G401 (cell line): ENCODE measurements around the gene PTMA. TPM values are rescaled to one million over a fixed set of nuclear protein-coding genes. Genes with fewer than 3 reads are reported as not detected.
"Not testable (repeated sequence)": the region's sequence is repeated elsewhere in the genome, so short reads cannot be mapped to it uniquely, and the experiment has no call there.

Source experiments
- DNase-seq: peaks from one replicate; pipeline ENCODE4 v3.0.0-alpha.2; 2015; ENCODE audit warnings: low spot score
- in situ Hi-C: cut with HindIII; loops from 2 replicates; pipeline ENCODE4 v1.10.0; 2016; ENCODE audit warnings: low sequenced_read_pairs, mixed read lengths
- total RNA-seq: library from RNA; depleted of rRNA; stranded (reverse); fragments of >200 nt; shearing (Covaris generic); gene quantifications from 2 replicates; pipeline ENCODE4 v1.2.3, GENCODE V29; 2014

PTMA gene
- total RNA-seq, 1 experiment from 2014 or later: 1,509 TPM

GRCh38 chr2:231713406-231713729 is 5.0 kb downstream of the PTMA start:
- in situ Hi-C loops: not testable (repeated sequence)

GRCh38 chr2:231713730-231714638 is 5.7 kb downstream of the PTMA start:
- in situ Hi-C loops: no loop called here
- DNase-seq: peak; percentile 79

More at GRCh38 chr2:231713406-231713729, 5.0 kb downstream of the PTMA start:
- DNase-seq: not testable (repeated sequence)

DNA sequence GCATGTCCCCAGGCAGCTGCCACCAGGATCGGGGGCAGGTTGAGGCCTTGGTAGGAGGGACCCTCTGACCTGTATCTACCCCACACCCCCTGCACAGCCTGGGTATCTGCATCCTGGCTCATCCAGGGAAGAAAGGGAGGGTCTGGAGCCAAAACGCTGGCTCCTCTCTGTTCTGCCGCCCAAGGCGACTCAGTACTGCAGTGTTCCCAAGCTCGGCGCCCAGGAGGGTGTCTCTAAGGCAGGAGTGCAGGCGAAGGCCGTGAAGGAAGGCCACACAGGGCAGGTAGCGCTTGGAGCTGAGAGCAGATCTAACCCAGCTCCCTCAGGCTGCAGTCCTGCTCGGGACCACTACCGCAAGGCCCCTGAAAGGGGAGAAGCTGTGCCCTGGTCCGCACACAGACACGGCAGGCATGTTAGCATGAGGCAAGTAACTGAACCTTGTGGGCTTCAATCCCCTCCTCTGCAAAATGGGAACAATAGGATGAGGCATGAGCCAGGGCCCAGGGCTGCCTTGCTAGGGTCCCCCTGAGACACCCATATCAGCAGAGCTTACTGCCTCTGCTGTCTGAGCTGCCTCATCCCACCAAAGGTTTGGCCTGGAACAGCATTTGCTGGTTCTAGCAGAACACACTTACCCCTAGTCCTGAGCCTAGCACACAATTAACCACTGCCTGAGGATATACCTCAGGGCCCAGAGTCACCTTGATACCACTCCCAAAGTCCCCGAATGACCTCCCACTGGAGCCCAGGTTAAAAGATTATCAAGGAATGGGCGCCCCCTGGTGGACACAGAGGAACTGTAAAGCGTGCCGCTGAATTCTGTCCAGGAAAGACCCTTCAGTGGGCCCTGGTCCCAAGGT is 6.5 kb downstream of the PTMA start:
- in situ Hi-C loops: no loop called here
- peak; percentile 80 for DNase-seq

- in situ Hi-C loops: no loop called here
- no peak for DNase-seq
Observed at GRCh38 chr2:231715499-231715837, 7.1 kb downstream of the PTMA start.

DNA sequence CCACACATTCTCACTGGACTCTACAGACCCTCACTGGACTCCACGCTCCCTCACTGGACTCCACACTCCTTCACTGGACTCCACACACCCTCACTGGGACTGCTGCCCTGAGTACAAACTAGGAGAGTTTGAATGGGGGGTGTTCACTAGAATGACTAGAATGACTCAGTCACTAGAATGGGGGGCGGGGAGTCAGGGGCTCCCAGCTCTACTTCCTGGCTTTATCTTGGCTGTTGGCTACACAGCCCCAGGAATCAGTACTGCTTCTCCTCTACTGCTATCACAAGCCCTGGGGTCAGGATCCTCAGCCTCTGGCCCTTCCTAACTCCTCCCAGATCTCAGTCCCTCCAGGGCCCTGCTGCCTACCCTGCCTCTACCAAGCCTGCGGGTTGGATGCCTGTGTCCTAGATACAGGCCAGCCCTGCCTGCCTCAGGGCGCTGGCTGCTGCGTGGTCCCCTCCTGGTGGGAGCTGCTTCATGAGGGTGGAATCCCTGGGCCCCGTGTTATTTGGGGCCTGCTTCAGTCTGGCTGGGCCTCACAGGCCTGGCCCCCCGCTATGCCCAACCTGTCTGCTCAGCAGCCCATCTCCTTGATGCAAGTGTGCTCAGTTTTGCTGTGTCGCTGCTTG is 7.8 kb downstream of the PTMA start:
- in situ Hi-C loops: no loop called here
- peak; percentile 27 for DNase-seq

GRCh38 chr2:231716666-231717280 is 8.4 kb downstream of the PTMA start:
- DNase-seq: no peak
- in situ Hi-C loops: no loop called here

DNA sequence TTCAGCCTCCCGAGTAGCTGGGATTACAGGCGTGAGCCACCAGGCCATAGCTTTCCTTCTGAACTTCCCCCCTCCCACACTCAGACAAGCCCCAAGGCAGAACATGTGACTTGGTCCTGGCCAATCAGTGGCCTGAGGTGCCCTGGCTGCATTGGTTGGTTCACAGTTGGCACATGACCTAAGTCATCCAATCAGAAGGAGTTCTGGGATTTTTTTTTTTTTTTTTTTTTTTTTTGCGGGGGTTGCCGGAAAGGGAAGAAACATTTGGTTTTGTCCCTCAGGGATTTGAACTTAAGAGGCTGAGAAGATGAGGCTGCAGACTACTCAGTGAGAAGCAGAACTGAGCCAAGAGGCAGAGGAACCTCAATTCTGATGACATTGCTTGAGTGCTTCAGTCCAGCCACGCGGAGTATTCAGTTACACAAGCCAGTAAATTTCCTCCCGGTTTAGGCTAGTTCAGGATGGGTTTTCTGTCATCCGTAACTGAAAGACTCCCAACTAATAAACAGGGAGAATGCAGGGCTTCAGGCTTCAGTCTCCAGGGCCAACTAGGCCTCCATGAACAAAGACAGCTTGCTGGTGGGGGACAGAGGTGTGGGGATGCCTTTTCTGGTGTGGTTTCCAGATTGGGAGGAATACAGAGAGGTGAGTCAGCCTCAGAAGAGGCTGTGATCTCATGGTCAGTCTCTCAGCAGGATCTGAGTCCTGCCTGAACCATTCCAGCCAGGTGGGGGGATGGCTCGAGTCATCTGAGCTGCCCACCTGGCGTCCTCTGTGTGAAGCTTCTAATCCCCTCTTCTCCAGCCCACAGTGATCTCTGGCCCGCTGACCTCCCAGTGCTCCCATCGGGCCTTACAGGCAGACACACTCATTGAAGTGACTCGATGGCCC is 9.2 kb downstream of the PTMA start:
- peak; percentile 53 for DNase-seq
- in situ Hi-C loops: no loop called here

DNA sequence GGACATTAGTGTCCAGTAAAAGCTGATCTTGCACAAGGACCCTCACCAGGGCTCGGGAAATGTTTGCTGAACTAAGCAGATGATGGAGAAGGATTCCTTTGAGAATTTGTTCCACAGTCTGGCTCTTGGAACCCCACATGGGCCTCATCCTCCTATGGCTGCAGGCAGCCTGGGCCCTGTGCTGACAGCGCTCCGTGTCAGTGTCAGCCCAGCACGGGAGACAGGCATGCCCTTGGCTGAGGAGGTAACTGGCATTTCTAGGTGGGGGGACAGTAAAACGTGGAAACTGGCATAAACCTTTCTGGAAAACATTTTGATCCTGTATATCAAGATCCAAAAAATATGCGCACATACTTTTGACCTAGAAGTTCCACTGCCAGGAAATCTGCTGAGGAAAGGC is 10.5 kb downstream of the PTMA start:
- in situ Hi-C loops: no loop called here
- DNase-seq: no peak

DNA sequence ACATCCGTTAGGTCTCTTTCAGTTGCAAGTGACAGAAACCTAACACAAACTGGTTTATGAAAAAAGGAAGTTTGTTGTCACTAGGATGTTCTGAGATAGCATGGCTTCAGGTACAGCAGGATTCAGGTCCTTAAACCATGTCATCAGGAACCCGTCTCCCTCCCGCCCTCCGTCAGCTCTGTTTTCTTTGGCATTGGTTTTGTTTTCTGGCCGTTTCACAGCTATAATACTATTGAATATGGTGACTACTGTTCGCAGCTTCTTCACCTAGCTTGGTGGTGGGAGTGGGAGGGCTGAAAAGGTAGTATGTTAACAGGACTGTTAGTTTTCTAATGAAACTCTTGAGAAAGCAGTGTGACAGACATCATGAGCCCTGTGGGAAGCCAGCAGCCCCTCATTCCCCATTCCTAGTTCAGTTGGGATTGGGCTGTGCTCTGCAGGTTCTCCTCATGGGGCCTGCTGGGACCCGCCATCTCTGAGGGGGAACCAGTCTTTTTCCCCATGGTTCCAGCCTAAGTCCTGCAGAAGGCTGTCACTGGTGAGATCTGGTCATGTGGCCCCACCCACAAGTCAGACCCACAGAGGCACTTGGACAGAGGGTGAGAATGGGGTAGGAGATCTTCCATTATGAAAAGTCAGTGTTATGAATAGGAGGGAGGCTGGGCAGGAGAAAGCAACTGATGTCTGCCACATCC is 12.1 kb downstream of the PTMA start:
- in situ Hi-C loops: no loop called here
- no peak for DNase-seq

DNA sequence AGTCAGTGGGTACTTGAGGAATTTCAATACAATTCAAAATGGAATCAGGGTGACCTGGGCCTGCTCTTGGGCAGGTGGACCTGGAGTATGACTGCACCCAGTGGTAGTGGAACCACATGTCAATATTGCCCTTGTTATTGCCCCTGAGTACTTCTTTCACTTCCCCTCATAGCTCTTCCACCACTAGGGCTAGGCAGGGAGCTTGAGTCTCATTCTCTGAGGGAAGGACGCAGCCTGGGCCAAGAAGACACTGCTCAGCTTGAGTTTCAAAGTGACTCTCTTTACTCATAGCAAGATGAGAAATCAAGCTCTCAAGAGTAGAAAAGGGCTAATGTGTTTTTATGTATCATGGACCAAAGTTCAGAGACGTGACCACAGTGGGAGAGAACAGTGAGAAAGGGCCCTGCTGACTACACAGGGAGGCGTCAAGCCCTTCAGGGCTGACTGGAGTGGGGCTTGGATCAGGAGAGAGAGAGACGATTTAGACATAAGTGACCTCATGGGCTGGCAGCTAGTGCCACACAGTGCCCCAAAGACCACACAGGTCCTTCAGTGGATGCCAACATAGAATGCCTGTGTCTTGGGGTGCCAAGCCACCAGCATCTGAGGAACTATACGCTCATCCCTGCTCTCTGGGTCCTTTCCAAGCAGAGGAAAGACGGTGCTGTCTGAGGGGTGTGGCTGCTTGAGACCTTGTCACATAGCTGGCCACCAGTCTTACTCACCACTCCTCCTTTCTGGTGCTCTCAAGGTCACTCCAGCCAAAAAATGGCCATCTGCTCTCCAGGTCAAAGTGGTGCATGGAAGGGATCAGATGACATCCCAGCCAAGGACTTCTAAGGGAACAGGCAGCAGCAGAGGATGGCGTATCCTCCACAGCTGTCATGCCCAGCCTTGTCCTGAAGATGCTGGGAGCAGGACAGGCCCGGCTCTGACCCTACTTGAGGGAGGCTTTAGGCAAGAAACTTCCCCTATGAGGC is 13.0 kb downstream of the PTMA start:
- in situ Hi-C loops: no loop called here
- DNase-seq: no peak

DNA sequence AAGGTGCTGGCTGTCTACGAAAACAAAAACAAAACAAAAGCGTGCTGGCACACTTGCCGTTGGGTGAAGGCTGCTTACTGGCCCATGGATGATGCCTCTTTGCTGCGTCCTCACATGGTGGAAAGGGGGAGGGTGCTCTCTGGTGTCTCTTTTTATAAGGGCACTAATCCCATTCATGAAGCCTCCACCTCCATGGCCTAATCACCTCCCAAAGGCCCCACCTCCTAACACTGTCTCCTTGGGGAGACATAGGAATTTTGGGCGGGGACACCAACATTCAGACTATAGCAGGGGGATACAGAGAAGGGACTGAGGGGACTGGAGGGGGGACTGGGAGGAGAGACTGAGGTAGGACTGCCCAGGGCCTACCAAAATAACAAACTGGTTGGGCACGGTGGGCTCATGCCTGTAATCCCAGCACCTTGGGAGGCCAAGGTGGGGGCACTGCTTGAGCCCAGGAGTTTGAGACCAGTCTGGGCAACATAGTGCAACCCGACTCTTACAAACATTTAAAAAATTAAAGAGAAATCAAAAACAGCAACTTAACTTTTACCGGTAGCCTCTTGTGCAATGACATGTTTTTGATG is 14.5 kb downstream of the PTMA start:
- DNase-seq: no peak
- in situ Hi-C loops: no loop called here

DNA sequence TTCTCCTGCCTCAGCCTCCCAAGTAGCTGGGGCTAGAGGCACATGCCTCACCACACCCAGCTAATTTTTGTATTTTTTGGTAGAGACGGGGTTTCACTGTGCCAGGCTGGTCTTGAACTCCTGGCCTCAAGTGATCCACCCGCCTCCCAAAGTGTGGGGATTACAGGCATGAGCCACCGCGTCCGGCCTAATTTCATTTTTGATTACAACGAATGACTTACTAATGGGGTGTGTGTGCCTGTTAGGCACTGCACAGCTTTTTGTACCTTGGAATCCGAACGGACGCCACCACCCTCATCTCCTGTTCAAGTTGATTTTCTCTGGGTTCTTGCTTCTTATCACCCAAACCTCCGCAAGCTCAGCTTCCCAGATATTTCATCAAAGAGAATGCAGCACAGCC is 17.2 kb downstream of the PTMA start:
- in situ Hi-C loops: no loop called here
- no peak for DNase-seq

DNA sequence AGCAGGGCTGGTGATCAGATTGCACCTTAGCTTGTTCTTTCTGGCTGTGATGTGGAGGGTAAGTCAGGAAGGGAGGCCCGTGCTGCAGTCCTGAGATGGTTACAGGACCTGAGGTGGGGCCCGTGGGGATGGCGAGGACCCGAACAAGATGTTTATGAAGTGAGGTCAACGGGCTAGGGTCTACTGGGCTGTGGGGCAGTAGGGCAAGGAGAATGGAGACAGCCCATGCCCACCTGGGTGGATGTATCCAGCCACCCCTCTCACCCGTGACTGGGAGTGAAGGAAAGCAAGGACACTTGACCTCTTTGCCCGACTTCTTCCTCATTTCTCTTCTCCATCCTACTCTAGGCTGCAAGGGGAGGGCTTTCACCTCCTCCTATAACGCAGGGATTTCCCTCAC is 18.0 kb downstream of the PTMA start:
- in situ Hi-C loops: no loop called here
- DNase-seq: no peak

DNA sequence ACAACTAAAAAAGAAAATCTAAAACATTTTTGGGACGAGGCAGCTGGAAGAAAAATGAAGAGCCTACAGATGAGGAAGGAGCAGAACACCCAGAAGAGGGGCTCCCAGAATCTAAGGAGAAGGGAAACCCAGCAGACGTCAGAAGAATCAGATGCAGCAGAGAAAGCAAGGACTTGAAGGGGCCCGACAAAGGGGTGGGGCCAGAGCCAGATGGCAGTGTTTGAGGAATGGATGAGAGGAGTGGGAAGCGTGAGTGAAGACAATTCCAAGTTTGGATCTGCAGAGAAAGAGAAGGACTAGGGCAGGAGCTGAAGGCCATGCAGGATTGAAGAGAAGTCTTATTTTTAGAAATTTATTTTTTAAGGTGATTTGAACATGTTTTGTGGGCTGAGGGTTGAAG is 19.3 kb downstream of the PTMA start:
- in situ Hi-C loops: no loop called here
- DNase-seq: no peak

DNA sequence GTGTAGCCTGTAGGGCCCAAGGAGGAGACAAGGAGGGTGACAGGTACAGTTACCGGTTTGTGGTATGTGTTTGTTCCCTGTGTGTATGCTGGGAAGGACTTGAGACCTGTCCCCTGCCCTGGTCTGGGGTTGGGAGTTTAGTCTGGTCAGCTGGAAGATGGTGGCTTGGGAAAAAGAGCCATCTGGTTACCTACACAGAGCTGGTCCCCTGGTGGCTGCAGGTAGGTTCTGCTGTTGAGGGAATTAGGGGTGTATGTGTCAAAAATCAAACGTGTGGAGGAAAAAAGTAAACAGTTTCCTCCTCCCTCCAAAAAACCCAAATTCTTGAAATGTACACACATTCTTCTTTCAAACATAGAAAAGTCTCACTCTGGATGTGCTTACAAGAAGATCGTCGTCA is 24.3 kb downstream of the PTMA start:
- DNase-seq: no peak
- in situ Hi-C loops: no loop called here

GRCh38 chr2:231737761-231738160 is 29.4 kb downstream of the PTMA start:
- in situ Hi-C loops: no loop called here
- no peak for DNase-seq
